ENCODE results near the gene USH1G. TPM values are rescaled to one million over a fixed set of nuclear protein-coding genes. Genes with fewer than 3 reads are reported as not detected.

Gene USH1G
- total RNA-seq, 1 experiment from 2014 or later: 0.48 TPM

GRCh38 chr17:74924250-74924948, 1.3 kb upstream of the USH1G start, which contains the start of gene OTOP2:
Gene OTOP2, plus strand, starts transcription at chr17:74924273. Its CDS starts 360 bp downstream, at chr17:74924633.
- no peak for TF ChIP-seq CTCF (IDR thresholded peaks at IDR 0.05; ENCODE audit: insufficient read depth in 1 of 2, low read depth in 1 of 2, low read length in 1 of 2, severe bottlenecking in 1 of 2, unreplicated experiment in 1 of 2)
- no TSS peak for BruUV-seq (replicated peaks)
- no peak for DNase-seq
- ChIA-PET CTCF (interaction anchor here (0.9 to 4.3 kb wide), 12 partner anchors 10 to 378 kb away, joined by 3 to 46 read pairs (median 4); partner anchors contain the start of genes CD300C, FDXR and MRPL58), POLR2A (no interaction called here)
- Histone ChIP-seq H3K4me1 (peaks cover 6% of the 10 kb centered on the region; the same call in 1 of the 2 replicates), H3K27me3 (replicated peaks; ENCODE audit: control insufficient read depth, insufficient read depth, low read length) (peaks cover 1% of the 10 kb centered on the region; the same call in 1 of the 2 replicates), H3K9me3 (no peaks in the 10 kb centered on the region), H3K36me3 (ENCODE audit: control insufficient read depth, insufficient read depth, low read length) (no peaks in the 10 kb centered on the region), H3K4me3 (ENCODE audit: low read depth, low read length) (peak within 1 kb of the TSS; percentile 49)
- intact Hi-C loops (cut with micrococcal nuclease; ENCODE audit: unreplicated experiment): no loop called here
- Mint-ChIP-seq H3K27ac (ENCODE audit: unreplicated experiment) (no peak within 1 kb of the TSS), H3K36me3 (ENCODE audit: insufficient read depth, unreplicated experiment) (no peaks in the 10 kb centered on the region), H3K4me3 (ENCODE audit: unreplicated experiment) (peak within 1 kb of the TSS; percentile 71), H3K4me1 (ENCODE audit: low read depth, unreplicated experiment) (no peaks in the 10 kb centered on the region), H3K27me3 (ENCODE audit: insufficient read depth, unreplicated experiment) (peaks cover 25% of the 10 kb centered on the region), H3K9me3 (ENCODE audit: unreplicated experiment) (no peaks in the 10 kb centered on the region)

- Mint-ChIP-seq H3K9me3 (ENCODE audit: unreplicated experiment) (no peaks in the 10 kb centered on the region), H3K4me3 (ENCODE audit: unreplicated experiment) (peak overlapping the region; percentile 71), H3K4me1 (ENCODE audit: low read depth, unreplicated experiment) (no peaks in the 10 kb centered on the region), H3K27me3 (ENCODE audit: insufficient read depth, unreplicated experiment) (peaks cover 25% of the 10 kb centered on the region), H3K27ac (ENCODE audit: unreplicated experiment) (no peak overlapping the region), H3K36me3 (ENCODE audit: insufficient read depth, unreplicated experiment) (no peaks in the 10 kb centered on the region)
- peak; percentile 88 to 97 for TF ChIP-seq CTCF (IDR thresholded peaks at IDR 0.05; ENCODE audit: insufficient read depth in 1 of 2, low read depth in 1 of 2, low read length in 1 of 2, severe bottlenecking in 1 of 2, unreplicated experiment in 1 of 2)
- Histone ChIP-seq H3K4me3 (ENCODE audit: low read depth, low read length) (peak overlapping the region; percentile 49), H3K27me3 (replicated peaks; ENCODE audit: control insufficient read depth, insufficient read depth, low read length) (peaks cover 1% of the 10 kb centered on the region; the same call in 1 of the 2 replicates), H3K9me3 (no peaks in the 10 kb centered on the region), H3K4me1 (peaks cover 6% of the 10 kb centered on the region; the same call in 1 of the 2 replicates), H3K36me3 (ENCODE audit: control insufficient read depth, insufficient read depth, low read length) (no peaks in the 10 kb centered on the region)
- ChIA-PET POLR2A (interaction anchor here (0.6 kb wide), 1 partner anchor 183 kb away, joined by 4 read pairs; no protein-coding TSS in a partner anchor), CTCF (interaction anchor here (0.5 to 4.3 kb wide), 13 partner anchors 10 to 377 kb away, joined by 3 to 46 read pairs (median 4); partner anchors contain the start of genes CD300C, FDXR and MRPL58)
- peak; percentile 62 to 89 for DNase-seq
- no TSS peak for BruUV-seq (replicated peaks)
- intact Hi-C loops (cut with micrococcal nuclease; ENCODE audit: unreplicated experiment): loop anchor here (1.0 kb wide), 2 partner anchors 35 to 83 kb away; no protein-coding TSS in a partner anchor
Observed at GRCh38 chr17:74923538-74924249, 639 bp upstream of the USH1G start.

GRCh38 chr17:74922172-74922571, 883 bp downstream of the USH1G start:
- H3K4me3 ChIP-seq (ENCODE audit: low read depth, low read length): no peak overlapping the region
- ChIA-PET CTCF (interaction anchor here (1.2 to 4.3 kb wide), 3 partner anchors 36 to 49 kb away, joined by 6 to 46 read pairs (median 21); partner anchors contain the start of gene FDXR), POLR2A (interaction anchor here (0.6 kb wide), 1 partner anchor 65 kb away, joined by 13 read pairs; the partner anchor contains the start of gene CDR2L)
- Mint-ChIP-seq H3K27ac (ENCODE audit: unreplicated experiment) (no peak overlapping the region), H3K9me3 (ENCODE audit: unreplicated experiment) (no peaks in the 10 kb centered on the region), H3K27me3 (ENCODE audit: insufficient read depth, unreplicated experiment) (peaks cover 18% of the 10 kb centered on the region), H3K4me3 (ENCODE audit: unreplicated experiment) (peak overlapping the region; percentile 71), H3K36me3 (ENCODE audit: insufficient read depth, unreplicated experiment) (no peaks in the 10 kb centered on the region), H3K4me1 (ENCODE audit: low read depth, unreplicated experiment) (no peaks in the 10 kb centered on the region)
- intact Hi-C loops (cut with micrococcal nuclease; ENCODE audit: unreplicated experiment): no loop called here
- peaks cover 1% of the 10 kb centered on the region; the same call in 1 of the 2 replicates for H3K27me3 ChIP-seq (replicated peaks; ENCODE audit: control insufficient read depth, insufficient read depth, low read length)
- no peaks in the 10 kb centered on the region for H3K36me3 ChIP-seq (ENCODE audit: control insufficient read depth, insufficient read depth, low read length)
- H3K9me3 ChIP-seq: no peaks in the 10 kb centered on the region
- BruUV-seq (replicated peaks): no TSS peak
- H3K4me1 ChIP-seq: peaks cover 6% of the 10 kb centered on the region; the same call in 1 of the 2 replicates
- no peak for DNase-seq
- no peak for TF ChIP-seq CTCF (IDR thresholded peaks at IDR 0.05; ENCODE audit: insufficient read depth in 1 of 2, low read depth in 1 of 2, low read length in 1 of 2, severe bottlenecking in 1 of 2, unreplicated experiment in 1 of 2)

All from Caco-2 (cell line).